Measurements from ENCODE around the gene E2F1.
"Not testable (repeated sequence)": the region's sequence is repeated elsewhere in the genome, so short reads cannot be mapped to it uniquely, and the experiment has no call there.

The E2F1 gene

GRCh38 chr20:33657704-33658095 is 28.5 kb downstream of the E2F1 start:
- no peak for DNase-seq (ENCODE audit: low spot score)

GRCh38 chr20:33656783-33657703 is 29.1 kb downstream of the E2F1 start:
- DNase-seq (ENCODE audit: low spot score) = no peak

GRCh38 chr20:33656010-33656782 is 30.0 kb downstream of the E2F1 start:
- DNase-seq (ENCODE audit: low spot score) = no peak

- no peak for DNase-seq (ENCODE audit: low spot score)
Measured at GRCh38 chr20:33655164-33655563, 31.0 kb downstream of the E2F1 start.

- DNase-seq (ENCODE audit: low spot score) = no peak
Measured at GRCh38 chr20:33654680-33655161, 31.5 kb downstream of the E2F1 start.

- no peak for DNase-seq (ENCODE audit: low spot score)
Measured at GRCh38 chr20:33653900-33654596, 32.1 kb downstream of the E2F1 start.

GRCh38 chr20:33653218-33653899 is 32.8 kb downstream of the E2F1 start:
- no peak for DNase-seq (ENCODE audit: low spot score)

GRCh38 chr20:33651562-33652048 is 34.6 kb downstream of the E2F1 start:
- no peak for DNase-seq (ENCODE audit: low spot score)

- no peak for DNase-seq (ENCODE audit: low spot score)
Measured at GRCh38 chr20:33650753-33651561, 35.2 kb downstream of the E2F1 start.

GRCh38 chr20:33650111-33650752 is 36.0 kb downstream of the E2F1 start:
- no peak for DNase-seq (ENCODE audit: low spot score)

- no peak for DNase-seq (ENCODE audit: low spot score)
Measured at GRCh38 chr20:33649201-33649681, 36.9 kb downstream of the E2F1 start.

- no peak for DNase-seq (ENCODE audit: low spot score)
Measured at GRCh38 chr20:33648396-33649004, 37.7 kb downstream of the E2F1 start.

GRCh38 chr20:33647603-33648395 is 38.4 kb downstream of the E2F1 start:
- DNase-seq (ENCODE audit: low spot score) = no peak

- DNase-seq (ENCODE audit: low spot score) = not testable (repeated sequence)
Measured at GRCh38 chr20:33646959-33647602, 39.1 kb downstream of the E2F1 start.

GRCh38 chr20:33646191-33646590 is 40.0 kb downstream of the E2F1 start:
- no peak for DNase-seq (ENCODE audit: low spot score)

- no peak for DNase-seq (ENCODE audit: low spot score)
Measured at GRCh38 chr20:33645396-33645795, 40.8 kb downstream of the E2F1 start.

GRCh38 chr20:33645072-33645358 is 41.2 kb downstream of the E2F1 start:
- DNase-seq (ENCODE audit: low spot score) = no peak

GRCh38 chr20:33644313-33645071 is 41.7 kb downstream of the E2F1 start:
- no peak for DNase-seq (ENCODE audit: low spot score)

Data from putamen (tissue), 1 donor.